ENCODE measurements around the gene TMEM237.
A peak's percentile ranks its signal among the peaks of the same experiment; 100 is the strongest.

TMEM237 gene

GRCh38 chr2:201608021-201608420, 35.3 kb downstream of the TMEM237 start:
- TF ChIP-seq CTCF (IDR thresholded peaks at IDR 0.05; ENCODE audit: insufficient read depth, low read depth, low read length, missing control alignments): no peak
- no peak for DNase-seq (ENCODE audit: low read depth)
- no peak overlapping the region for H3K4me3 ChIP-seq (ENCODE audit: low read length)

- no peak for DNase-seq (ENCODE audit: low read depth)
- no peak overlapping the region for H3K4me3 ChIP-seq (ENCODE audit: low read length)
- no peak for TF ChIP-seq CTCF (IDR thresholded peaks at IDR 0.05; ENCODE audit: insufficient read depth, low read depth, low read length, missing control alignments)
Measured at GRCh38 chr2:201607568-201607967, 35.7 kb downstream of the TMEM237 start.

GRCh38 chr2:201600906-201601305, 42.4 kb downstream of the TMEM237 start:
- TF ChIP-seq CTCF (IDR thresholded peaks at IDR 0.05; ENCODE audit: insufficient read depth, low read depth, low read length, missing control alignments): no peak
- peak; percentile 8 for DNase-seq (ENCODE audit: low read depth)
- no peak overlapping the region for H3K4me3 ChIP-seq (ENCODE audit: low read length)

GRCh38 chr2:201597397-201597796, 45.9 kb downstream of the TMEM237 start:
- DNase-seq (ENCODE audit: low read depth): no peak
- H3K4me3 ChIP-seq (ENCODE audit: low read length): no peak overlapping the region
- TF ChIP-seq CTCF (IDR thresholded peaks at IDR 0.05; ENCODE audit: insufficient read depth, low read depth, low read length, missing control alignments): no peak

DNA sequence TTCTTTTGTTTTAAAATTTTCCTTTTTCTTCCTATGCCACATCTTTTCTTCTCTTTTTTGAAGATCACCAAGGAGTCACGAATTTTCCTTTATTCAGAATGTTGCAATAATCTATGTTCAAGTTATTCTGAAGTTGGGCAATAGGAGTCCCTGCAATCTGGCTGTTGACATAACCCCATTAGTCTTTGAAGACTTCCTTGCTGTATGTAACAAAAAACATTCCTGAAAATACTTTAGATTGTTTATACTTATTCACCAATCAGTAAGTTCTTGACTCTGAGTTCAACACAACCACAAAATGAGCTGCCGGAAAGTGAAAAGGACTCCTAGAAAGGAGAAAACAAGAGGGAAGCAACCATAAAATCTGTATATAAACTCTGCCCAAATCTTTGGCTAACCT, 62.8 kb downstream of the TMEM237 start:
- DNase-seq (ENCODE audit: low read depth): peak; percentile 42
- no peak overlapping the region for H3K4me3 ChIP-seq (ENCODE audit: low read length)
- TF ChIP-seq CTCF (IDR thresholded peaks at IDR 0.05; ENCODE audit: insufficient read depth, low read depth, low read length, missing control alignments): no peak

DNA sequence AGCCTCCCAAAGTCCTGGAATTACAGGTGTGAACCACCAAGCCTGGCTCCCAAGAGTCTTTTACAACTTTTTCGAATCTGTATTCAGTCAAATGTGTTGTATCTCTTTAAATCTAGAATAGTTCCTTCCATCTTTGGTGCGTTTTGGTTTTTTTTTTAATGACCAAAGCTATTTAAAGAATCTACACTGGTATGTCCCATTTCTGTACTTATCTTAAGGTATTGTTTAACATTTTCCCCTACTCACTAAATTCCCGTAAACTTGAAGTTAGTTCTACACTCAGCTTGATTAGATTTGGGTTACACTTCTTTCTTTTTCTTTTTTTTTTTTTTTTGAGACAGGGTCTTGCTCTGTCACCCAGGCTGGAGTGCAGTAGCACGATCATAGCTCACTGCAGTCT, 63.8 kb downstream of the TMEM237 start:
- DNase-seq (ENCODE audit: low read depth): no peak
- TF ChIP-seq CTCF (IDR thresholded peaks at IDR 0.05; ENCODE audit: insufficient read depth, low read depth, low read length, missing control alignments): no peak
- H3K4me3 ChIP-seq (ENCODE audit: low read length): no peak overlapping the region

- no peak for DNase-seq (ENCODE audit: low read depth)
- no peak overlapping the region for H3K4me3 ChIP-seq (ENCODE audit: low read length)
- no peak for TF ChIP-seq CTCF (IDR thresholded peaks at IDR 0.05; ENCODE audit: insufficient read depth, low read depth, low read length, missing control alignments)
Measured at GRCh38 chr2:201575971-201576370, 67.3 kb downstream of the TMEM237 start.

All from epithelial cell of esophagus (primary cell).